OCI-LY7 (cell line): ENCODE measurements around the gene RD3L.

Experiments used
- EZH2phosphoT487 ChIP-seq: fragments of 200-600 bp; sonication (generic); IDR thresholded peaks from 2 replicates; pipeline ENCODE4 v1.6.1; 2018; ENCODE audit warnings: low read depth, borderline replicate concordance, mild to moderate bottlenecking, mixed run types, antibody characterized with exemption, low read length, moderate library complexity, mixed read lengths
- TF ChIP-seq, protein P1 (sequence below): fragments of 200-600 bp; sonication (generic); conservative IDR thresholded peaks from 2 replicates; pipeline ENCODE4 v1.5.1; 2014; ENCODE audit warnings: mild to moderate bottlenecking, antibody characterized with exemption, low read length, moderate library complexity, mixed read lengths

DNA sequence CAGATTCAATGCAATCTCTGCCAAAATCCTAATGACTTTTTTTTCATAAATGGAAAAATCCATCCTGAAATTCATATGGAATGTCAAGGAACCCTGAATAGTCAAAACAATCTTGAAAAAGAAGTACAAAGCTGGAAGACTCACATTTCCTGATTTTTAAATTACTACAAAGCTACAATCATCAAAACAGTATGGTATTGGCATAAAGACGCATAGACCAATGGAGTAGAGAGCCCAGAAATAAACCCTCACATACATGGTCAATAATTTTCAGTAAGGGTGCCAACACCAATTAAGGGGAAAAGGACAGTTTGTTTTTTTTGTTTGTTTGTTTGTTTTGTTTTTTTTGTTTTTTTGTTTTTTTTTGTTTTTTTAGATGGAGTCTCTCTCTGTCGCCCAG is 4.6 kb upstream of the RD3L start:
- TF ChIP-seq, protein P1, sequence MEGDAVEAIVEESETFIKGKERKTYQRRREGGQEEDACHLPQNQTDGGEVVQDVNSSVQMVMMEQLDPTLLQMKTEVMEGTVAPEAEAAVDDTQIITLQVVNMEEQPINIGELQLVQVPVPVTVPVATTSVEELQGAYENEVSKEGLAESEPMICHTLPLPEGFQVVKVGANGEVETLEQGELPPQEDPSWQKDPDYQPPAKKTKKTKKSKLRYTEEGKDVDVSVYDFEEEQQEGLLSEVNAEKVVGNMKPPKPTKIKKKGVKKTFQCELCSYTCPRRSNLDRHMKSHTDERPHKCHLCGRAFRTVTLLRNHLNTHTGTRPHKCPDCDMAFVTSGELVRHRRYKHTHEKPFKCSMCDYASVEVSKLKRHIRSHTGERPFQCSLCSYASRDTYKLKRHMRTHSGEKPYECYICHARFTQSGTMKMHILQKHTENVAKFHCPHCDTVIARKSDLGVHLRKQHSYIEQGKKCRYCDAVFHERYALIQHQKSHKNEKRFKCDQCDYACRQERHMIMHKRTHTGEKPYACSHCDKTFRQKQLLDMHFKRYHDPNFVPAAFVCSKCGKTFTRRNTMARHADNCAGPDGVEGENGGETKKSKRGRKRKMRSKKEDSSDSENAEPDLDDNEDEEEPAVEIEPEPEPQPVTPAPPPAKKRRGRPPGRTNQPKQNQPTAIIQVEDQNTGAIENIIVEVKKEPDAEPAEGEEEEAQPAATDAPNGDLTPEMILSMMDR = no peak
- no peak for TF ChIP-seq EZH2phosphoT487
